ENCODE results near the gene PRAME. TPM values are rescaled to one million over a fixed set of nuclear protein-coding genes. Genes with fewer than 3 reads are reported as not detected.
"Not testable (repeated sequence)": the region's sequence is repeated elsewhere in the genome, so short reads cannot be mapped to it uniquely, and the experiment has no call there.

PRAME gene
- total RNA-seq, 1 donor from 2014 or later = 1.9 TPM

DNA sequence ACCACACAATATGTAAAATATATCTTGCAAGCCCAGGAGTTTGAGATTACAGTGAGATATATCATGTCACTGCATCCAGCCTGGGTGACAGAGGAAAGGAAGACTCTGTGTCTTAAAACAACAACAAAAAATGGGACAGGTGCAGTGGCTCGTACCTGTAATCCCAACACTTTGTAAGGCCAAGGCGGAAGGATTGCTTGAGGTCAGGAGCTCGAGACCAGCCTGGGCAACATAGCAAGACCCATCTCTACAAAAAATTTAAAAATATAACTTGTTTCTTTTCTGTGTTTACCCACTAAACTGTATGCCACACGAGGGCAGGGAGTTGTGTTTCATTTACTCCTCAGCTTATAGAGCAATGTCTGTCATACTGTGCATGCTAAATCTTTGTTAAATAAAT lies 42.1 kb downstream of the PRAME start:
- Mint-ChIP-seq H3K27me3 (ENCODE audit: unreplicated experiment) (no peaks in the 10 kb centered on the region), H3K4me1 (ENCODE audit: low read depth, unreplicated experiment) (peaks cover 1% of the 10 kb centered on the region), H3K36me3 (ENCODE audit: unreplicated experiment) (peaks cover 11% of the 10 kb centered on the region), H3K27ac (ENCODE audit: unreplicated experiment) (no peak overlapping the region), H3K4me3 (ENCODE audit: unreplicated experiment) (no peak overlapping the region), H3K9me3 (ENCODE audit: unreplicated experiment) (peaks cover 1% of the 10 kb centered on the region)
- TF ChIP-seq, protein P1, sequence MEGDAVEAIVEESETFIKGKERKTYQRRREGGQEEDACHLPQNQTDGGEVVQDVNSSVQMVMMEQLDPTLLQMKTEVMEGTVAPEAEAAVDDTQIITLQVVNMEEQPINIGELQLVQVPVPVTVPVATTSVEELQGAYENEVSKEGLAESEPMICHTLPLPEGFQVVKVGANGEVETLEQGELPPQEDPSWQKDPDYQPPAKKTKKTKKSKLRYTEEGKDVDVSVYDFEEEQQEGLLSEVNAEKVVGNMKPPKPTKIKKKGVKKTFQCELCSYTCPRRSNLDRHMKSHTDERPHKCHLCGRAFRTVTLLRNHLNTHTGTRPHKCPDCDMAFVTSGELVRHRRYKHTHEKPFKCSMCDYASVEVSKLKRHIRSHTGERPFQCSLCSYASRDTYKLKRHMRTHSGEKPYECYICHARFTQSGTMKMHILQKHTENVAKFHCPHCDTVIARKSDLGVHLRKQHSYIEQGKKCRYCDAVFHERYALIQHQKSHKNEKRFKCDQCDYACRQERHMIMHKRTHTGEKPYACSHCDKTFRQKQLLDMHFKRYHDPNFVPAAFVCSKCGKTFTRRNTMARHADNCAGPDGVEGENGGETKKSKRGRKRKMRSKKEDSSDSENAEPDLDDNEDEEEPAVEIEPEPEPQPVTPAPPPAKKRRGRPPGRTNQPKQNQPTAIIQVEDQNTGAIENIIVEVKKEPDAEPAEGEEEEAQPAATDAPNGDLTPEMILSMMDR (IDR thresholded peaks at IDR 0.05; ENCODE audit: partially characterized antibody, unreplicated experiment) = no peak
- DNase-seq = no peak

DNA sequence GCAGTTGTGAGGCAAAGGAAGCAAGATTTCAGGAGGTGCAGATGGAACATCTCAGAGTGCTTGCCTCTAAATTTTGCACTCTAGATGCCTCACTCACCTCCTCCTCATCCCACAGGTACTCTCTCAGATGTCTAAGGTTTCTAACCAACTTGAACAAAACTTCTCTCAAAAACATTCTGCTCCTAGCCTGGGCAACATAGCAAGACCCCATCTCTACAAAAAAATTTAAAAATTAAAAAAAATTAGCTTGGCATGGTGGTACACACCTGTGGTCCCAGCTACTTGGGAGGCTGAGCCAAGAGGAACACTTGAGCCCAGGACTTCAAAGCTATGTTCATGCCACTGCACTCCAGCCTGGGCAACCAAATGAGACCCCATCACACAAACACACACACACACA lies 43.2 kb downstream of the PRAME start:
- peaks cover 18% of the 10 kb centered on the region for H3K36me3 Mint-ChIP-seq (ENCODE audit: unreplicated experiment)
- H3K27me3 Mint-ChIP-seq (ENCODE audit: unreplicated experiment) = no peaks in the 10 kb centered on the region

DNA sequence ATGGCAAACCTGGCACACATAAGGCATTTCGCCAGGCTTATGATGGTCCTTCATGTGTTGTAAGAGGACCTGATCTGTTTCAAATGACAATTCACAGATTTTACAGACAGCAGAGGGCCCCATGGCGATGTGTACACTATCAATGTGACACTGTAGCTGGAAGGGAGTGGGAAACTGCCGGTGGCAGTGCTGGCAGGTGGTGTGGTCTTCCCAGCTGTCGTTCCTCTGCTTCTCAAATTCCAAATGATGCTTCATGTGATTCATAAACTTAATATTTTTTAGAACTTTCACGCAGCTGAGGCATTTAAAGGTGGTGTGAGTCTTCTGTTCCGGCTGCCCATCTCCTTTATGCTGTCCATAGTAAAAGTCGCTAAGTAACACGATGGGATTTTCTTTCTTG lies 44.6 kb downstream of the PRAME start:
- H3K36me3 Mint-ChIP-seq (ENCODE audit: unreplicated experiment) = peaks cover 27% of the 10 kb centered on the region
- H3K4me1 Mint-ChIP-seq (ENCODE audit: low read depth, unreplicated experiment); H3K4me3 Mint-ChIP-seq (ENCODE audit: unreplicated experiment); H3K9me3 Mint-ChIP-seq (ENCODE audit: unreplicated experiment); H3K27me3 Mint-ChIP-seq (ENCODE audit: unreplicated experiment); H3K27ac Mint-ChIP-seq (ENCODE audit: unreplicated experiment); DNase-seq: not testable (repeated sequence)

More for the DNA sequence above, 43.2 kb downstream of the PRAME start:
- TF ChIP-seq, protein P1 (IDR thresholded peaks at IDR 0.05; ENCODE audit: partially characterized antibody, unreplicated experiment) = no peak
- H3K27ac Mint-ChIP-seq (ENCODE audit: unreplicated experiment) = no peak overlapping the region
- H3K4me1 Mint-ChIP-seq (ENCODE audit: low read depth, unreplicated experiment) = no peaks in the 10 kb centered on the region
- H3K9me3 Mint-ChIP-seq (ENCODE audit: unreplicated experiment) = peaks cover 1% of the 10 kb centered on the region
- no peak overlapping the region for H3K4me3 Mint-ChIP-seq (ENCODE audit: unreplicated experiment)
- DNase-seq = no peak

DNA sequence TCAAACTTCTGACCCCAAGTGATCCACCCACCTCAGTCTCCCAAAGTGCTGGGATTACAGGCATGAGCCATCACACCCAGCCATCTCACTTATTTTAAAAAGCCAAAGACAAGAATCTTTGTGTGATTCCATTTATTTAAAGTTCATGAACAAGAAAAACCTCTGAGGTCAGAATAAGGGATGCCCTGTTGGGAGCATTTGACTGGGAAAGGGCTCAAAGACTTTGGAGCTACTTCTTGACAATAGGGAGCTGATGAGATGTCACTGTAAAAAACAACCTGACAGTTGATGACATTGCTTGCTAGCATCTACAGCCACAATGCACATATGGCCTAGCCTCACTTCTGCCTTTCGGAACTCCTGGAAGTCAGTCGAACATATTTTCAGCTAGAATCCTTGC lies 45.4 kb downstream of the PRAME start:
- Mint-ChIP-seq H3K9me3 (ENCODE audit: unreplicated experiment) (peaks cover 1% of the 10 kb centered on the region), H3K27me3 (ENCODE audit: unreplicated experiment) (no peaks in the 10 kb centered on the region), H3K36me3 (ENCODE audit: unreplicated experiment) (peaks cover 30% of the 10 kb centered on the region), H3K27ac (ENCODE audit: unreplicated experiment) (no peak overlapping the region), H3K4me1 (ENCODE audit: low read depth, unreplicated experiment) (no peaks in the 10 kb centered on the region), H3K4me3 (ENCODE audit: unreplicated experiment) (no peak overlapping the region)
- TF ChIP-seq, protein P1 (IDR thresholded peaks at IDR 0.05; ENCODE audit: partially characterized antibody, unreplicated experiment) = no peak
- no peak for DNase-seq

DNA sequence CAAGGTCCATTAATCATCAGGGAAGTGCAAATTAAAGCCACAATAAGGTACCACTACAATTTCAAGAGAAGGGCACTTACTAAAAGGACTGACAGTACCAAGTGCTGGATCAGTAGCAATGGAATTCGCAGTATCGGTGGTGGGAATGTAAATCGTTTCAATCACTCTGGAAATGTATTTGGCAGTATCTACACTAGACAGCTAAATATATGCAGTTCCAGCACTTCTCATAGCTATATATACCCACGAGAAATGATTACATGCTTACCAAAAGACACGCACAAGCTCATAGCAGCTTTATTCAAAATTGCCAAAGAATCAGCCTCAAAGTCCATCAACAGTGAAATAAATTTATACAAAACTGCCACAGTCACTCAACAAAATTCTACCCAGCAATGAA lies 46.1 kb downstream of the PRAME start:
- DNase-seq = no peak
- Mint-ChIP-seq H3K9me3 (ENCODE audit: unreplicated experiment) (peaks cover 1% of the 10 kb centered on the region), H3K4me1 (ENCODE audit: low read depth, unreplicated experiment) (peaks cover under 1% of the 10 kb centered on the region), H3K36me3 (ENCODE audit: unreplicated experiment) (peaks cover 30% of the 10 kb centered on the region), H3K27ac (ENCODE audit: unreplicated experiment) (no peak overlapping the region), H3K27me3 (ENCODE audit: unreplicated experiment) (no peaks in the 10 kb centered on the region), H3K4me3 (ENCODE audit: unreplicated experiment) (no peak overlapping the region)
- TF ChIP-seq, protein P1 (IDR thresholded peaks at IDR 0.05; ENCODE audit: partially characterized antibody, unreplicated experiment) = no peak

DNA sequence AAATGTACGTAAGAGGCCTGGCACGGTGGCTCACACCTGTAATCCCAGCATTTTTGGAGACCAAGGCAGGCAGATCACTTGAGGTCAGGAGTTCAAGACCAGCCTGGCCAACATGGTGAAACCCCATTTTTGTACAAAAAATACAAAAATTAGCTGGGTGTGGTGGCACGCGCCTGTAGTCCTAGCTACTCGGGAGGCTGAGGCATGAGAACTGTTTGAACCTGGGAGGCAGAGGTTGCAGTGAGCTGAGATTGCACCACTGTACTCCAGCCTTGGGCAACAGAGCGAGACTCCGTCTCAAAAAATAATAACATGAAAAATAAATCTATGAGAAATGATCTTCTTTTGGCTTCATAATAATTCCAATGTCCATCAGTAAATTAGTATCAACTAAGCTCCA lies 48.2 kb downstream of the PRAME start:
- not testable (repeated sequence) for H3K4me1 Mint-ChIP-seq (ENCODE audit: low read depth, unreplicated experiment); DNase-seq; H3K27ac Mint-ChIP-seq (ENCODE audit: unreplicated experiment); H3K9me3 Mint-ChIP-seq (ENCODE audit: unreplicated experiment); H3K4me3 Mint-ChIP-seq (ENCODE audit: unreplicated experiment); H3K27me3 Mint-ChIP-seq (ENCODE audit: unreplicated experiment)
- H3K36me3 Mint-ChIP-seq (ENCODE audit: unreplicated experiment) = peaks cover 30% of the 10 kb centered on the region

DNA sequence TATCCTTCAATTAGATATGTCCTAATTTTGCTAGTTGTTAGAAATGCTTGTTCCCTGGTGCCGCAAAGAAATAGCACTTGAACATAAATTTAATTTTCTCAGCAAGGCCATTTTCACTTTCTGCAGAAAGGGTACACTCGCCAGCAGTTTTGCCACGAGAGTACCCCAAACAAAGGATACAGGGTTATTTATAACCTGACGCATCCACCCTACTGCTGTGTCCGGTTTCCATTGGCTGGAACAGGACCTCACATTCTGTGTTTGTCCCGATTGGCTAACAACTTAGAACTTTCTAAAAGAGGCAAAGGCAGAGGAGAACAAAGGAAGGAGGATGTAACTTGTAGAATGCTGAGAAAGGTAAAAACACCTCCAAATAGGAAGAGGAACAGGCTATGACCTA lies 49.2 kb downstream of the PRAME start:
- H3K4me1 Mint-ChIP-seq (ENCODE audit: low read depth, unreplicated experiment); H3K9me3 Mint-ChIP-seq (ENCODE audit: unreplicated experiment); H3K4me3 Mint-ChIP-seq (ENCODE audit: unreplicated experiment); DNase-seq; H3K27ac Mint-ChIP-seq (ENCODE audit: unreplicated experiment); H3K27me3 Mint-ChIP-seq (ENCODE audit: unreplicated experiment): not testable (repeated sequence)
- peaks cover 30% of the 10 kb centered on the region for H3K36me3 Mint-ChIP-seq (ENCODE audit: unreplicated experiment)
